CD4-positive, CD25-positive, alpha-beta regulatory T cell (primary cell): ENCODE data around the gene KRTAP4-12. TPM values are rescaled to one million over a fixed set of nuclear protein-coding genes. Genes with fewer than 3 reads are reported as not detected.
A peak's percentile ranks its signal among the peaks of the same experiment; 100 is the strongest.
"Not testable (repeated sequence)": the region's sequence is repeated elsewhere in the genome, so short reads cannot be mapped to it uniquely, and the experiment has no call there.

Experiments used
- ATAC-seq, 2 donors: fragments of 150-1000 bp; cut with Tn5 transposase; one replicate each; pipeline ENCODE4 v1.10.0; 2021; ENCODE audit warnings: low read depth in 2 of 2, moderate number of reproducible peaks in 2 of 2, moderate library complexity in 1 of 2
- DNase-seq, 3 donors: peaks; one replicate each; pipeline versions ENCODE4 v3.0.0 to v3.0.0-alpha.2; 2012 to 2022; ENCODE audit warnings: mixed read lengths in 1 of 3
- H3K27ac ChIP-seq: one replicate; pipeline ENCODE4 v1.7.0; 2013; ENCODE audit warnings: mild to moderate bottlenecking, low read length; ENCODE audit not compliant: insufficient read depth, poor library complexity, severe bottlenecking
- H3K27me3 ChIP-seq: one replicate; pipeline ENCODE4 v1.7.0; 2013; ENCODE audit warnings: low read length; ENCODE audit not compliant: control insufficient read depth, insufficient read depth
- H3K36me3 ChIP-seq: one replicate; pipeline ENCODE4 v1.7.0; 2013; ENCODE audit warnings: mild to moderate bottlenecking, low read length, moderate library complexity; ENCODE audit not compliant: control insufficient read depth, insufficient read depth
- H3K4me1 ChIP-seq: 2 replicates; pipeline ENCODE4 v1.7.0; 2013; ENCODE audit warnings: mild to moderate bottlenecking, low read length; ENCODE audit not compliant: insufficient read depth, control insufficient read depth, poor library complexity, severe bottlenecking
- H3K4me3 ChIP-seq: one replicate; pipeline ENCODE4 v1.7.0; 2013; ENCODE audit warnings: low read depth, mild to moderate bottlenecking, low read length, moderate library complexity
- H3K9me3 ChIP-seq, 2 experiments: 1 replicate in 1 of 2; 2 replicates in 1 of 2; pipeline ENCODE4 v1.7.0; 2013; ENCODE audit warnings: low read length in 2 of 2, mild to moderate bottlenecking in 1 of 2, moderate library complexity in 1 of 2; ENCODE audit not compliant: control insufficient read depth in 2 of 2
- H3K27ac Mint-ChIP-seq, 3 donors: one replicate each; pipeline ENCODE4 v1.8.0; 2020 to 2022; ENCODE audit warnings: mild to moderate bottlenecking in 3 of 3, mixed read lengths in 3 of 3, moderate library complexity in 2 of 3
- H3K27me3 Mint-ChIP-seq: one replicate; pipeline ENCODE4 v1.8.0; 2022; ENCODE audit warnings: mild to moderate bottlenecking, mixed read lengths
- H3K36me3 Mint-ChIP-seq: one replicate; pipeline ENCODE4 v1.8.0; 2020; ENCODE audit warnings: mixed read lengths
- H3K4me1 Mint-ChIP-seq, 4 donors: one replicate each; pipeline ENCODE4 v1.8.0; 2020 to 2022; ENCODE audit warnings: mixed read lengths in 4 of 4, mild to moderate bottlenecking in 1 of 4
- H3K4me3 Mint-ChIP-seq, 4 donors: one replicate each; pipeline ENCODE4 v1.8.0; 2020 to 2022; ENCODE audit warnings: mild to moderate bottlenecking in 4 of 4, mixed read lengths in 4 of 4, moderate library complexity in 3 of 4
- H3K9me3 Mint-ChIP-seq, 7 donors: one replicate each; pipeline ENCODE4 v1.8.0; 2020 to 2022; ENCODE audit warnings: mixed read lengths in 7 of 7, mild to moderate bottlenecking in 3 of 7, moderate library complexity in 2 of 7
- polyA plus RNA-seq, 4 donors: library from polyadenylated mRNA; unstranded; fragments of 300-500 nt; fragmentation: Illumina TruSeq; gene quantifications; one replicate each; pipeline ENCODE4 v1.2.3, GENCODE V29; 2021
- total RNA-seq: library from RNA; stranded (reverse); gene quantifications from one replicate; pipeline ENCODE4 v1.2.3, GENCODE V29; 2022

The KRTAP4-12 gene
- total and polyA plus RNA-seq, 5 donors from 2014 or later: not detected

GRCh38 chr17:41141361-41141760 lies 17.4 kb upstream of the KRTAP4-12 start:
- no peak overlapping the region for H3K27ac ChIP-seq
- no peaks in the 10 kb centered on the region for H3K4me1 ChIP-seq
- no peaks in the 10 kb centered on the region for H3K4me1 Mint-ChIP-seq
- H3K27me3 ChIP-seq: peaks cover 3% of the 10 kb centered on the region
- H3K27me3 Mint-ChIP-seq: peaks cover 11% of the 10 kb centered on the region
- peaks cover 6 to 26% (median 14%) of the 10 kb centered on the region in 7 donors for H3K9me3 Mint-ChIP-seq
- H3K27ac Mint-ChIP-seq: no peak overlapping the region
- no peaks in the 10 kb centered on the region for H3K36me3 ChIP-seq
- no peak overlapping the region for H3K4me3 ChIP-seq
- ATAC-seq: no peak
- no peak overlapping the region for H3K4me3 Mint-ChIP-seq
- DNase-seq: no peak
- peaks cover 3% of the 10 kb centered on the region for H3K36me3 Mint-ChIP-seq
- H3K9me3 ChIP-seq: peaks cover 9 to 12% of the 10 kb centered on the region in 2 experiments

- Mint-ChIP-seq H3K4me1 (no peaks in the 10 kb centered on the region), H3K27ac (no peak within 1 kb of the TSS), H3K4me3 (no peak within 1 kb of the TSS), H3K9me3 (peaks cover 6 to 26% (median 14%) of the 10 kb centered on the region in 7 donors), H3K27me3 (peaks cover 15% of the 10 kb centered on the region), H3K36me3 (peaks cover 3% of the 10 kb centered on the region)
- DNase-seq (no peak), ATAC-seq (no peak)
- Histone ChIP-seq H3K4me3 (no peak within 1 kb of the TSS), H3K27me3 (peaks cover 2% of the 10 kb centered on the region), H3K9me3 (peaks cover 9 to 12% of the 10 kb centered on the region in 2 experiments), H3K4me1 (no peaks in the 10 kb centered on the region), H3K27ac (no peak within 1 kb of the TSS), H3K36me3 (no peaks in the 10 kb centered on the region)
Measured at GRCh38 chr17:41140360-41141131, 16.6 kb upstream of the KRTAP4-12 start, which contains the start of gene KRTAP4-6. TSS of gene KRTAP4-6 (minus strand) at chr17:41140544. CDS start at chr17:41140487, 57 bp downstream.

DNA sequence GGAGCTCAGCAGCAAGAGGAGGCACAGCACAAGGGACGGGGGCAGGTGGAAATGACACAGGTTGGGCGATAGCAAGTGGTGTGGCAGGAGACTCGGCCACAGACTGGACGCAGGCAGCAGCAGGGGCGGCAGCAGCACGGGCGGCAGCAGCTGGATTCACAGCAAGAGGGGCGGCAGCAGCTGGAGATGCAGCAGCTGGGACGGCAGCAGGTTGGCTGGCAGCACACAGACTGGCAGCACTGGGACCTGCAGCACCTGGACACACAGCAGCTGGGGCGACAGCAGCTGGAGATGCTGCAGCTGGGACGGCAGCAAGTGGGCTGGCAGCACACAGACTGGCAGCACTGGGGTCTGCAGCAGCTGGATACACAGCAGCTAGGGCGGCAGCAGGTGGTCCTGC lies 15.9 kb upstream of the KRTAP4-12 start:
- H3K27ac Mint-ChIP-seq, H3K4me1 ChIP-seq, H3K4me1 Mint-ChIP-seq, H3K36me3 Mint-ChIP-seq, ATAC-seq, H3K27me3 ChIP-seq, H3K27ac ChIP-seq, H3K4me3 Mint-ChIP-seq, DNase-seq, H3K4me3 ChIP-seq, H3K36me3 ChIP-seq: not testable (repeated sequence)
- Mint-ChIP-seq H3K27me3 (peaks cover 10% of the 10 kb centered on the region), H3K9me3 (peaks cover 6 to 26% (median 14%) of the 10 kb centered on the region in 7 donors)
- peaks cover 9 to 12% of the 10 kb centered on the region in 2 experiments for H3K9me3 ChIP-seq

DNA sequence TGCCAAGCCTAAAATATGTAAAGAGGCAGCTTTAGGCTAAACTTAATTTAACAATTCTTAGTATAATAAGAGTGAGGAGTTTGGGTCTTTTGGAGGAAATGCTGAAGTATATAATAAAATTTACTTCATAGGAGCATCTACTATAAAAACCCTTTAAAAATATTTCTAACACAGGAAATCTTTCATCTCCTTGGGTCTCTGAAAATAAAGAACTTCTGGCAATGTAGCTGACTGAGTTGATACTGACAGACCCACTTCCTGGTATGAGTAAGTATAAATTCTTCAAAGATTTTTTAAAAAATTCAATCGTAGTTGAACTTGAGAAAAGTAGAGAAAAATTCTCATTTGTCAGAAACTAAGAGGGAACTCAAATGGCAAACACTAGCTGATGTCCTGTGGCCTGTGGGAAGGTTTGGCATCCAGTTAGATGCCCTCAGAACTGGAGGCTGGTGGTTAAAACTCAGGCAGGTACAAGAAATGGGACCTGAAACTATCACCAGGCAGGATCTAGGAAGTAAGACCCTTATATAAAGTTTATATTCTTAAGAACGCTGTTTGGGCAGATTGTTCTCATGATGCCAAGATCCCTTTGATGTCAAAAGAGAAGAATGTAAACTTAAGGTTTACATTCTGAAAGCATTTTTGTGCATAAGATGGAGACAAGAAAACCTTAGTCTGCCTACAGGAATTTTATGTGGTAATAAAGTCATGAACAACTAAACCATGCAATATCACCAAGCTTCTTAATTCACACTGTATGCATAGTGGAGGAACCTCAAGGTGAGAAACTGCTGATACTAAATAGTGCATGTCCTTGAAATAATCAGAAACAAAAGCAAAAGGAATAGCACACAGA lies 10.1 kb upstream of the KRTAP4-12 start:
- Histone ChIP-seq H3K9me3 (no peaks in the 10 kb centered on the region), H3K4me3 (no peak overlapping the region), H3K36me3 (no peaks in the 10 kb centered on the region), H3K27me3 (peaks cover 2% of the 10 kb centered on the region), H3K27ac (no peak overlapping the region), H3K4me1 (peaks cover 3% of the 10 kb centered on the region)
- peak overlapping the region; percentile 2 to 93 (median 87) for H3K27ac Mint-ChIP-seq
- H3K36me3 Mint-ChIP-seq: no peaks in the 10 kb centered on the region
- peaks cover 0 to 40% (median 6%) of the 10 kb centered on the region in 4 donors for H3K4me1 Mint-ChIP-seq
- peaks cover 25% of the 10 kb centered on the region for H3K27me3 Mint-ChIP-seq
- peak overlapping the region in 2 of 4 donors; percentile 71 to 76 for H3K4me3 Mint-ChIP-seq
- peaks cover 0 to 5% (median 0%) of the 10 kb centered on the region in 7 donors for H3K9me3 Mint-ChIP-seq
- ATAC-seq (no peak), DNase-seq (peak in 1 of 3 donors; percentile 23)

DNA sequence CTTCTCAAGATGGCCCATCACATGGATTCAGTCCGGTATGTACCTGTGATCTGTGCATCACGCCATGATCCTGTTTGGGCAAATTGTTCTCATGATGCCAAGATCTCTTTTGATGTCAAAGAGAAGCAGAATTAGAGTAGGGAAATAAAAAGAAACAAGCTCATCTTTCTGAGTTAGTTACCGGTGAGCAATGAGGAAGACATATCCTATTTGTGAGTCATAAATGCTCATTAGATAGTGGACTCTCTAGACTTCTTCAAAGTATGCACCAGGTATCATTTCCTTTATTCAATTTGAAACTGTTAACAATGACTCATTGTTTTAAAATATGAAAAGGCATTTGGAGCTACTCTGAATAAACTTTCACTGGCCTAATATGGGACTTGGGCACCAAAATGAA lies 8.0 kb upstream of the KRTAP4-12 start:
- Mint-ChIP-seq H3K27me3 (peaks cover 25% of the 10 kb centered on the region), H3K36me3 (no peaks in the 10 kb centered on the region), H3K27ac (peak overlapping the region in 1 of 3 donors; percentile 32), H3K4me1 (peaks cover 0 to 42% (median 6%) of the 10 kb centered on the region in 4 donors), H3K4me3 (no peak overlapping the region), H3K9me3 (peaks cover 0 to 5% (median 0%) of the 10 kb centered on the region in 7 donors)
- ATAC-seq (no peak), DNase-seq (no peak)
- Histone ChIP-seq H3K36me3 (no peaks in the 10 kb centered on the region), H3K4me1 (peaks cover 3% of the 10 kb centered on the region), H3K27me3 (peaks cover 2% of the 10 kb centered on the region), H3K27ac (no peak overlapping the region), H3K9me3 (no peaks in the 10 kb centered on the region), H3K4me3 (no peak overlapping the region)

DNA sequence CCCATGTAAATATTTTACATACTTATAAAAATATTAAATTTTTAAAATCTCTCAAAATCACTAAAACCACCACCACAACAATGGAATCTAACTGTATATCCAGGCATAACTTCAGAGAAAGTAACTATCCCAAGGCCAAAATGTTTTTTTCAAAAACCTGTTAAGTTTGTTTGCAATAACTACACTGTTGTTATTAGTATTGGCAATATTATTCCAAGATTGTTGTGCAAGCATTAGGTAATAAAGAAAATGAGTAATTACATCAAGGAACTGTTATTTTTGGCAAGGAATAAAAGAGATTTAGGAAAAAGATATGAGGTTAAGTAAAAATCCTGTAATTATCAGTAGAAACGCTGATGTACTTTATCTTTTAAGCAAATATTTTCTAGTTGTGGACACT lies 3.4 kb upstream of the KRTAP4-12 start:
- H3K9me3 ChIP-seq: peaks cover 0 to 1% of the 10 kb centered on the region in 2 experiments
- no peaks in the 10 kb centered on the region for H3K36me3 ChIP-seq
- H3K4me3 ChIP-seq: no peak overlapping the region
- H3K27me3 ChIP-seq: peaks cover 2% of the 10 kb centered on the region
- Mint-ChIP-seq H3K4me3 (no peak overlapping the region), H3K36me3 (no peaks in the 10 kb centered on the region), H3K27ac (no peak overlapping the region), H3K9me3 (no peaks in the 10 kb centered on the region), H3K4me1 (peaks cover 0 to 55% (median 10%) of the 10 kb centered on the region in 4 donors), H3K27me3 (peaks cover 40% of the 10 kb centered on the region)
- no peak for ATAC-seq
- DNase-seq: no peak
- no peak overlapping the region for H3K27ac ChIP-seq
- no peaks in the 10 kb centered on the region for H3K4me1 ChIP-seq

DNA sequence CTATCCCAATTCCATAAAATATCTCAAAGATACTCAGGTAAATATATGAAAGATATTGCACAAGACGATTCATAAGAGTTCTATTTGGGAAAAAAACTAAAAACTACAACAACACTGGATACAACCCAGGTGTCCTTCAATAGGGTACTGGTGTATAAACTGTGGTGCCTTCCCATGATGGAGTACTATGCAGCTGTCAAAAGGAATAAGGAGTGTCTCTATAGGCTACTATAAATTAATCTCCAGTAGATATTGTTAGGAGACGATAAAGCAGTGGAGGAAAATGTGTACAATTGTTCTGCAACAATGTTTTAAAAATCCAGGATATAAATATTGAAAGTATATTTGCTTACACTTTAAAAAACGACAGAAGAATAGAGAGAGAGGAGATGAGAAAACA lies 2.4 kb upstream of the KRTAP4-12 start:
- Histone ChIP-seq H3K9me3 (peaks cover 0 to 1% of the 10 kb centered on the region in 2 experiments), H3K4me1 (no peaks in the 10 kb centered on the region), H3K36me3 (no peaks in the 10 kb centered on the region), H3K4me3 (no peak overlapping the region), H3K27me3 (peaks cover 6% of the 10 kb centered on the region), H3K27ac (no peak overlapping the region)
- Mint-ChIP-seq H3K9me3 (no peaks in the 10 kb centered on the region), H3K4me1 (peaks cover 0 to 46% (median 8%) of the 10 kb centered on the region in 4 donors), H3K4me3 (no peak overlapping the region), H3K27ac (peak overlapping the region in 2 of 3 donors; percentile 17 to 23), H3K27me3 (peaks cover 33% of the 10 kb centered on the region), H3K36me3 (no peaks in the 10 kb centered on the region)
- ATAC-seq: no peak
- DNase-seq: no peak
